HepG2 (cell line): ENCODE data around the gene HYLS1. TPM values are rescaled to one million over a fixed set of nuclear protein-coding genes. Genes with fewer than 3 reads are reported as not detected.

Experiments
- CHD2 ChIP-seq: IDR thresholded peaks from 2 replicates; pipeline ENCODE4 v1.6.1; 2011; ENCODE audit warnings: low read depth, low read length, improper control_type of control experiment
- GATAD2A ChIP-seq: IDR thresholded peaks from 2 replicates; pipeline ENCODE4 v1.6.1; 2016
- HNF4A ChIP-seq: sonication (generic); formaldehyde crosslinking; IDR thresholded peaks from 2 replicates; pipeline ENCODE4 v1.4.0; 2020; ENCODE audit warnings: missing genetic modification reagents
- LRRFIP1 ChIP-seq: sonication (generic); formaldehyde crosslinking; conservative IDR thresholded peaks from 2 replicates; pipeline ENCODE4 v1.4.0; 2020; ENCODE audit warnings: missing genetic modification reagents
- MED8 ChIP-seq: sonication (generic); formaldehyde crosslinking; IDR thresholded peaks from 2 replicates; pipeline ENCODE4 v1.8.1; 2023; ENCODE audit warnings: mild to moderate bottlenecking, missing genetic modification reagents; ENCODE audit not compliant: insufficient replicate concordance
- MTA1 ChIP-seq: sonication (generic); formaldehyde crosslinking; IDR thresholded peaks from 2 replicates; pipeline ENCODE4 v1.4.0; 2020; ENCODE audit warnings: missing genetic modification reagents, mild to moderate bottlenecking, borderline replicate concordance
- NFYC ChIP-seq: IDR thresholded peaks from 2 replicates; pipeline ENCODE4 v1.6.1; 2016; ENCODE audit warnings: missing genetic modification reagents, missing compliant biosample characterization
- SKIL ChIP-seq: sonication (generic); formaldehyde crosslinking; IDR thresholded peaks from 2 replicates; pipeline ENCODE4 v1.8.0; 2022; ENCODE audit warnings: missing genetic modification reagents, mild to moderate bottlenecking, moderate library complexity, borderline replicate concordance
- ZFAT ChIP-seq: sonication (generic); formaldehyde crosslinking; conservative IDR thresholded peaks from 2 replicates; pipeline ENCODE4 v1.8.1; 2023; ENCODE audit warnings: missing genetic modification reagents, inconsistent platforms
- ZFY ChIP-seq: sonication (generic); formaldehyde crosslinking; IDR thresholded peaks from 2 replicates; pipeline ENCODE4 v1.4.0; 2020; ENCODE audit warnings: missing genetic modification reagents
- ZNF143 ChIP-seq: sonication (generic); formaldehyde crosslinking; IDR thresholded peaks from 2 replicates; pipeline ENCODE4 v1.4.0; 2020; ENCODE audit warnings: missing genetic modification reagents
- ZNF431 ChIP-seq: sonication (generic); formaldehyde crosslinking; IDR thresholded peaks from 2 replicates; pipeline ENCODE4 v1.9.0; 2022; ENCODE audit warnings: missing genetic modification reagents, low read depth, mild to moderate bottlenecking, borderline replicate concordance
- ZNF687 ChIP-seq: sonication (generic); formaldehyde crosslinking; IDR thresholded peaks from 2 replicates; pipeline ENCODE4 v1.5.1; 2020; ENCODE audit warnings: mild to moderate bottlenecking, missing genetic modification reagents, moderate library complexity
- ZNF776 ChIP-seq: sonication (generic); formaldehyde crosslinking; IDR thresholded peaks from 2 replicates; pipeline ENCODE4 v1.4.0; 2020; ENCODE audit warnings: mild to moderate bottlenecking, missing genetic modification reagents
- ZNF788 ChIP-seq: sonication (generic); formaldehyde crosslinking; IDR thresholded peaks from 2 replicates; pipeline ENCODE4 v1.5.0; 2020; ENCODE audit warnings: mild to moderate bottlenecking, missing genetic modification reagents, borderline replicate concordance
- polyA plus RNA-seq, 8 experiments: library from polyadenylated mRNA; depleted of rRNA in 3 of 8; stranded (reverse) in 7 of 8; unstranded in 1 of 8; fragments of >200 nt; fragmentation: Illumina TruSeq in 4 of 8; extraction: Trizol in 4 of 8; gene quantifications; 2 replicates each; pipeline versions ENCODE4 v1.2.1 to v1.2.3, GENCODE V29; 2011 to 2016; ENCODE audit warnings: low read depth in 4 of 8, missing spikeins in 1 of 8, mixed read lengths in 1 of 8; ENCODE audit not compliant: insufficient read depth in 1 of 8
- total RNA-seq, 5 experiments: library from RNA; depleted of rRNA; stranded (reverse); fragments of >200 nt; fragmentation: Illumina TruSeq; extraction: Trizol; gene quantifications; 2 replicates each; pipeline ENCODE4 v1.2.3, GENCODE V29; 2016; ENCODE audit warnings: low read depth in 1 of 5
- TF ChIP-seq, protein P1 (sequence below): sonication (generic); formaldehyde crosslinking; IDR thresholded peaks from 2 replicates; pipeline ENCODE4 v1.8.0; 2022; ENCODE audit warnings: mild to moderate bottlenecking, missing genetic modification reagents

The HYLS1 gene
- total and polyA plus RNA-seq, 2 of the 13 experiments (the other 11 are each of a cell fraction or from before 2014, with no cell fraction given) = 1.3 to 3.8 TPM

DNA sequence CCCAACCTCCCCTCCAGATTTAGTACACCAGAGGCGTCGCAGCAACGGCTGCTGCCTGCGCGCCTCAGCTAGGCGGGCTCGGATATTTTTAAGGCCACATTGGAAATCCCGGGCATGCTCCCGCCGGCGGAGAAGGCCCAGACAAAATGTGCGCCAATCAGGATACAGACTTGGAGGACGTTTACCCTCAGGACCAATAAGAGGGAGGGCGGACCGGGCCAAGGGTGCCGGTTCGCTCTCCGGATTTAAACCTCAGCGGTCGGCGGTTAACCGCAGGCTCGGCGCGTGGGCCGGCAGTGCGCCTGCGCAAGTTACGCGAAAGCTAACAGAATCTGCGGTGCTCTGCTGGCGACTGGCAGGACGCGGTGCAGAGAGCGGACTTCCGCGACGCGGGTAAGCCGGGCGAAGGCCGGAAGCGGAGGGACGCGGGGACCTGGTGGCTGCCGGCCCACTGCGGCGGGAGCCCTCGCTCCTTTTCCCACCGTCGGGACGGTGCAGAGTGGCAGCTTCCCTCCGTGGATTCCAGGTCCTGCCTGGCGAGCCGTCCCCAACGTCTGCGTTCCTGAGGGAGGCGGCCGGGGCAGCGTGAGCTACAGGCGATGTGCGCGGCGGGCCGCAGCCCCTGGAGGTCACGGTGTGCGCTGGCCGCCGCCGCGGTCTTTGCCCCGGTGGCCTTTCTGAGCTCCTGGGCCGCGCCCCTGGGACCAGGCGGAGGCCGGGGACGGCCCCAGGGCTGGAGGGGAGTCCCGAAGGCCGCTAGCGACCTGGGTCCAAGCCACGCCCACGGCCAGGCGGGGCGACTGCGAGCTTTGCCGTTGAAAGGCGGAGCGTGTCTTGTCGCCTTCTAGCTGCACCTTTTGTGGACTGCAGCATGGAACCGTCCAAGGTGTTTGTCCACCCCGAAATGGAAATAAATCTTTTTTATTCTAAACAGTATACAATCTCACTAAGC, at the start of gene HYLS1 (continued):
- TF ChIP-seq, protein P1, sequence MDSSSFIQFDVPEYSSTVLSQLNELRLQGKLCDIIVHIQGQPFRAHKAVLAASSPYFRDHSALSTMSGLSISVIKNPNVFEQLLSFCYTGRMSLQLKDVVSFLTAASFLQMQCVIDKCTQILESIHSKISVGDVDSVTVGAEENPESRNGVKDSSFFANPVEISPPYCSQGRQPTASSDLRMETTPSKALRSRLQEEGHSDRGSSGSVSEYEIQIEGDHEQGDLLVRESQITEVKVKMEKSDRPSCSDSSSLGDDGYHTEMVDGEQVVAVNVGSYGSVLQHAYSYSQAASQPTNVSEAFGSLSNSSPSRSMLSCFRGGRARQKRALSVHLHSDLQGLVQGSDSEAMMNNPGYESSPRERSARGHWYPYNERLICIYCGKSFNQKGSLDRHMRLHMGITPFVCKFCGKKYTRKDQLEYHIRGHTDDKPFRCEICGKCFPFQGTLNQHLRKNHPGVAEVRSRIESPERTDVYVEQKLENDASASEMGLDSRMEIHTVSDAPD (CRISPR knock-in tag) = no peak
- TF ChIP-seq GATAD2A (CRISPR knock-in tag) (0 out of 2 replicates have a peak, but pooled peaks have one; percentile 16), ZFY (CRISPR knock-in tag) (peak; percentile 89), MTA1 (peak; percentile 62; the same call in 1 of the 2 replicates), ZFAT (CRISPR knock-in tag) (no peak), SKIL (CRISPR knock-in tag) (no peak), MED8 (CRISPR knock-in tag) (peak; percentile 26), HNF4A (CRISPR knock-in tag) (peak; percentile 7; the same call in 1 of the 2 replicates), ZNF788 (peak; percentile 28; the same call in 1 of the 2 replicates), LRRFIP1 (CRISPR knock-in tag) (no peak), ZNF687 (CRISPR knock-in tag) (peak; percentile 94), ZNF776 (CRISPR knock-in tag) (peak; percentile 77; the same call in 1 of the 2 replicates), ZNF143 (0 out of 2 replicates have a peak, but pooled peaks have one; percentile 15), NFYC (CRISPR knock-in tag) (peak; percentile 73), ZNF431 (CRISPR knock-in tag) (0 out of 2 replicates have a peak, but pooled peaks have one; percentile 70), CHD2 (no peak)
